H54 (cell line): Measurements from ENCODE around the gene PRICKLE2.

Experiments used
- DNase-seq: peaks from one replicate; pipeline ENCODE4 v3.0.0; 2011; ENCODE audit warnings: low spot score, mixed read lengths; ENCODE audit not compliant: insufficient read length
- FAIRE-seq: peaks from 3 replicates; lab custom pipeline; 2011; peaks lifted over from hg19 to GRCh38; lab: Jason Lieb, UNC
- POLR2A ChIP-seq: IDR thresholded peaks from 2 replicates; pipeline ENCODE4 v1.6.1; 2011; ENCODE audit warnings: low read depth, mild to moderate bottlenecking, low read length

The PRICKLE2 gene

GRCh38 chr3:64141476-64141875, 83.8 kb downstream of the PRICKLE2 start:
- TF ChIP-seq POLR2A, result no peak
- no peak for FAIRE-seq
- DNase-seq, result no peak

GRCh38 chr3:64140651-64141050, 84.6 kb downstream of the PRICKLE2 start:
- TF ChIP-seq POLR2A, result no peak
- DNase-seq (no peak), FAIRE-seq (no peak)

- FAIRE-seq (no peak), DNase-seq (no peak)
- no peak for TF ChIP-seq POLR2A
Observed at GRCh38 chr3:64138656-64139375, 86.5 kb downstream of the PRICKLE2 start.

- no peak for DNase-seq
- FAIRE-seq, result no peak
- TF ChIP-seq POLR2A, result no peak
Observed at GRCh38 chr3:64138046-64138445, 87.2 kb downstream of the PRICKLE2 start.

GRCh38 chr3:64134882-64135281, 90.4 kb downstream of the PRICKLE2 start:
- DNase-seq (no peak), FAIRE-seq (no peak)
- TF ChIP-seq POLR2A, result no peak

- FAIRE-seq (no peak), DNase-seq (no peak)
- no peak for TF ChIP-seq POLR2A
Observed at GRCh38 chr3:64133987-64134386, 91.3 kb downstream of the PRICKLE2 start.

GRCh38 chr3:64133272-64133671, 92.0 kb downstream of the PRICKLE2 start:
- no peak for FAIRE-seq
- TF ChIP-seq POLR2A, result no peak
- DNase-seq, result no peak

- no peak for TF ChIP-seq POLR2A
- no peak for DNase-seq
- FAIRE-seq, result no peak
Observed at GRCh38 chr3:64131725-64132469, 93.4 kb downstream of the PRICKLE2 start.

GRCh38 chr3:64130436-64130835, 94.8 kb downstream of the PRICKLE2 start:
- FAIRE-seq (no peak), DNase-seq (no peak)
- no peak for TF ChIP-seq POLR2A

GRCh38 chr3:64129581-64129980, 95.7 kb downstream of the PRICKLE2 start:
- no peak for FAIRE-seq

GRCh38 chr3:64129106-64129505, 96.2 kb downstream of the PRICKLE2 start:
- DNase-seq, result no peak
- no peak for FAIRE-seq
- TF ChIP-seq POLR2A, result no peak

More at GRCh38 chr3:64129581-64129980, 95.7 kb downstream of the PRICKLE2 start:
- DNase-seq, result no peak
- TF ChIP-seq POLR2A, result no peak

GRCh38 chr3:64125561-64125960, 99.7 kb downstream of the PRICKLE2 start:
- no peak for TF ChIP-seq POLR2A
- DNase-seq (no peak), FAIRE-seq (no peak)

- FAIRE-seq, result no peak
- DNase-seq, result no peak
Observed at GRCh38 chr3:64123931-64124330, 101.3 kb downstream of the PRICKLE2 start.

GRCh38 chr3:64122476-64122875, 102.8 kb downstream of the PRICKLE2 start:
- no peak for FAIRE-seq
- no peak for TF ChIP-seq POLR2A
- no peak for DNase-seq

More at GRCh38 chr3:64123931-64124330, 101.3 kb downstream of the PRICKLE2 start:
- no peak for TF ChIP-seq POLR2A
